Stimulated activated CD8-positive, alpha-beta memory T cell treated with anti-CD3 and anti-CD28 coated beads, Interleukin-12 subunit alpha, Interleukin-12 subunit beta, amount 100 ng/mL, for 1 hour (primary cell): ENCODE measurements around the gene HSF5.

Experiments used
- DNase-seq: peaks from one replicate; pipeline ENCODE4 v3.0.0-alpha.2; 2020; ENCODE audit warnings: low read depth

Gene HSF5

GRCh38 chr17:58385359-58385899 is 102.8 kb downstream of the HSF5 start:
- DNase-seq = no peak

- no peak for DNase-seq
These were observed 103.3 kb downstream of the HSF5 start for GRCh38 chr17:58384897-58385296.

- no peak for DNase-seq
These were observed 104.2 kb downstream of the HSF5 start for GRCh38 chr17:58383892-58384462.

GRCh38 chr17:58382872-58383242 is 105.4 kb downstream of the HSF5 start:
- no peak for DNase-seq

- no peak for DNase-seq
These were observed 105.9 kb downstream of the HSF5 start for GRCh38 chr17:58382108-58382871.

- DNase-seq = no peak
These were observed 106.8 kb downstream of the HSF5 start for GRCh38 chr17:58381124-58382035.

- DNase-seq = no peak
These were observed 107.7 kb downstream of the HSF5 start for GRCh38 chr17:58380207-58381123.

GRCh38 chr17:58379511-58379824 is 108.7 kb downstream of the HSF5 start:
- DNase-seq = no peak

- no peak for DNase-seq
These were observed 109.3 kb downstream of the HSF5 start for GRCh38 chr17:58378733-58379510.

GRCh38 chr17:58377661-58378060 is 110.5 kb downstream of the HSF5 start:
- DNase-seq = no peak

GRCh38 chr17:58377093-58377601 is 111.1 kb downstream of the HSF5 start:
- no peak for DNase-seq

- DNase-seq = no peak
These were observed 111.7 kb downstream of the HSF5 start for GRCh38 chr17:58376472-58377000.

GRCh38 chr17:58375811-58376210 is 112.4 kb downstream of the HSF5 start:
- no peak for DNase-seq

- DNase-seq = no peak
These were observed 113.0 kb downstream of the HSF5 start for GRCh38 chr17:58375256-58375655.

GRCh38 chr17:58373923-58374322 is 114.3 kb downstream of the HSF5 start:
- DNase-seq = no peak

GRCh38 chr17:58373003-58373402 is 115.2 kb downstream of the HSF5 start:
- DNase-seq = no peak

- no peak for DNase-seq
These were observed 116.8 kb downstream of the HSF5 start for GRCh38 chr17:58371300-58371950.

GRCh38 chr17:58370716-58371115 is 117.5 kb downstream of the HSF5 start:
- DNase-seq = no peak

GRCh38 chr17:58370309-58370708 is 117.9 kb downstream of the HSF5 start:
- no peak for DNase-seq
